ENCODE results near the gene FOXRED2. TPM values are rescaled to one million over a fixed set of nuclear protein-coding genes. Genes with fewer than 3 reads are reported as not detected.

Gene FOXRED2
- total RNA-seq, 1 experiment from 2014 or later = 19.9 TPM

GRCh38 chr22:36464715-36465231, 42.1 kb downstream of the FOXRED2 start:
- CTCF ChIA-PET = interaction anchor here (3.8 kb wide), 1 partner anchor 163 kb away, joined by 20 read pairs; no protein-coding TSS in a partner anchor
- BruUV-seq (replicated peaks) = TSS peak; percentile 53

More at GRCh38 chr22:36464715-36465231, 42.1 kb downstream of the FOXRED2 start:
- H2AFZ ChIP-seq (ENCODE audit: low read depth, low read length, poor library complexity, severe bottlenecking) = no peak overlapping the region
- POLR2A ChIA-PET = interaction anchor here (2.0 kb wide), 1 partner anchor 77 kb away, joined by 5 read pairs; the partner anchor contains the start of gene MYH9
- intact Hi-C loops (cut with micrococcal nuclease) = loop anchor here (5.0 kb wide), 1 partner anchor 77 kb away; the partner anchor contains the start of gene MYH9
- peak overlapping the region; percentile 54 for H3K9ac ChIP-seq (ENCODE audit: low read length)
- RAD21 ChIA-PET (ENCODE audit: low non-redundant PET in 1 of 2, low total read pairs in 2 of 2, uncharacterized antibody in 2 of 2, unreplicated experiment in 2 of 2) = no interaction called here
- H3K36me3 ChIP-seq (ENCODE audit: control insufficient read depth in 1 of 2, insufficient read depth in 2 of 2, low read length in 2 of 2) = peaks cover 0 to 8% of the 10 kb centered on the region in 2 experiments; a peak in 1 of 4 replicates
- H4K20me1 ChIP-seq (ENCODE audit: insufficient read depth) = no peaks in the 10 kb centered on the region
- H3K9me2 ChIP-seq (ENCODE audit: insufficient read depth) = no peaks in the 10 kb centered on the region
- no peaks in the 10 kb centered on the region for H3K27me3 ChIP-seq (ENCODE audit: insufficient read depth, low read length)
- H3K4me1 ChIP-seq (ENCODE audit: control insufficient read depth in 1 of 2, insufficient read depth in 2 of 2, low read length in 2 of 2) = peaks cover 69 to 80% of the 10 kb centered on the region in 2 experiments
- TF ChIP-seq SP1 (IDR thresholded peaks at IDR 0.05; ENCODE audit: low read depth) (no peak), YY1 (IDR thresholded peaks at IDR 0.05; ENCODE audit: extremely low read depth, insufficient replicate concordance, low read depth, low read length) (no peak), MAX (IDR thresholded peaks at IDR 0.05) (no peak), SRF (IDR thresholded peaks at IDR 0.05; ENCODE audit: low read depth) (no peak), ZFX (IDR thresholded peaks at IDR 0.05) (no peak), EZH2 (IDR thresholded peaks at IDR 0.05) (no peak), JUND (IDR thresholded peaks at IDR 0.05) (no peak), ZBTB33 (IDR thresholded peaks at IDR 0.05; ENCODE audit: extremely low read depth, insufficient replicate concordance, low read length) (no peak), EGR1 (IDR thresholded peaks at IDR 0.05; ENCODE audit: low read depth) (no peak)
- no peaks in the 10 kb centered on the region for H3K9me3 ChIP-seq (ENCODE audit: control insufficient read depth in 1 of 2, insufficient read depth in 1 of 2, low read depth in 1 of 2, low read length in 2 of 2)
- peak overlapping the region; percentile 80 for H3K4me2 ChIP-seq (ENCODE audit: low read length)
- H3K4me3 ChIP-seq (replicated peaks in 1 of 2; ENCODE audit: low read depth in 1 of 2, low read length in 2 of 2) = peak overlapping the region in 1 of 2 experiments; percentile 32; a peak in 1 of 4 replicates
- ATAC-seq (peak; percentile 0; the same call in 1 of the 2 replicates), DNase-seq (ENCODE audit: low read depth, low spot score) (no peak)
- H3K79me2 ChIP-seq (ENCODE audit: insufficient read depth, low read length) = no peaks in the 10 kb centered on the region
- peak overlapping the region; percentile 77 for H3K27ac ChIP-seq (ENCODE audit: low read depth, low read length)
